ENCODE data around the gene TCEAL1.

TCEAL1 gene

GRCh38 chrX:103674531-103675454, 46.0 kb downstream of the TCEAL1 start:
- no peak for DNase-seq (ENCODE audit: low spot score)
- TF ChIP-seq, protein P1, sequence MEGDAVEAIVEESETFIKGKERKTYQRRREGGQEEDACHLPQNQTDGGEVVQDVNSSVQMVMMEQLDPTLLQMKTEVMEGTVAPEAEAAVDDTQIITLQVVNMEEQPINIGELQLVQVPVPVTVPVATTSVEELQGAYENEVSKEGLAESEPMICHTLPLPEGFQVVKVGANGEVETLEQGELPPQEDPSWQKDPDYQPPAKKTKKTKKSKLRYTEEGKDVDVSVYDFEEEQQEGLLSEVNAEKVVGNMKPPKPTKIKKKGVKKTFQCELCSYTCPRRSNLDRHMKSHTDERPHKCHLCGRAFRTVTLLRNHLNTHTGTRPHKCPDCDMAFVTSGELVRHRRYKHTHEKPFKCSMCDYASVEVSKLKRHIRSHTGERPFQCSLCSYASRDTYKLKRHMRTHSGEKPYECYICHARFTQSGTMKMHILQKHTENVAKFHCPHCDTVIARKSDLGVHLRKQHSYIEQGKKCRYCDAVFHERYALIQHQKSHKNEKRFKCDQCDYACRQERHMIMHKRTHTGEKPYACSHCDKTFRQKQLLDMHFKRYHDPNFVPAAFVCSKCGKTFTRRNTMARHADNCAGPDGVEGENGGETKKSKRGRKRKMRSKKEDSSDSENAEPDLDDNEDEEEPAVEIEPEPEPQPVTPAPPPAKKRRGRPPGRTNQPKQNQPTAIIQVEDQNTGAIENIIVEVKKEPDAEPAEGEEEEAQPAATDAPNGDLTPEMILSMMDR (IDR thresholded peaks at IDR 0.05; ENCODE audit: extremely low read depth, missing control alignments) = no peak

DNA sequence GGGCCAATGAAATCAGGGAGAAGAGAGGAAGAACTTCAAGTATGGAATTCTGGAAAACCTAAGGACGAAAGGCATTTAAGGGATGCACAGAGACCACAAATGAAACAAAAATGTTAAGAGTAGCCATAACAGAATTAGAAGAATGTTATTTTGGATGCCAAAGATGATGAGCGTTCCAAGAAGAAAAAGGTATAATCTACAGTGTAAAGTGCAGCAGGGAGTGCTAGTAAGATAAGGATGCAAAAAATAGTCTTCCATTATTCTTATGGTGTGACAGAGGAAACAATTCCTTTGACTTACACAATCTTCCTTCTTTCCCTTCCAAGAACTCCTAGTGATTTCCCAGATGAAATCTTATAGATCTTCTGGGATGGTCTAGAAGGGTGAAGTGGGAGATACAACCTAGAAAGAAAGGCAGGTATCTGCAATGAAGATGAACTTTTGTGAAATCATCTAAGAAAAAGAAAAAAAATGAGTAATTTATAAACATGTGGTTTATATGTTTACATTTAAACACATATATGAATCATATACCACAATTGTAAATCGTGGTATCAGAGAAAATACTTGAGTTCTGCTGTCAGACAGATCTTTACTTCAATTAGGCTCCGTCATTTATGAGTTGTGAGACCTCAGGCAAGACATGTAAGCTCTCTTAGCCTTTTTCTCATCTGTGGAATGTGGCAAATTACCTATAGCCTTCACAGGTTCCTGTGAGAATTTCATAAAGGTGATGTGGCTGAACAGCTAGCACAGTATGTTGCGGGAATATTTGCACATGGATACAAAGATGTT, 49.6 kb downstream of the TCEAL1 start:
- DNase-seq (ENCODE audit: low spot score) = no peak
- TF ChIP-seq, protein P1 (IDR thresholded peaks at IDR 0.05; ENCODE audit: extremely low read depth, missing control alignments) = no peak
